H1 (cell line): ENCODE data around the gene NOTUM. TPM values are rescaled to one million over a fixed set of nuclear protein-coding genes. Genes with fewer than 3 reads are reported as not detected.

Source experiments
- CTCF ChIA-PET: fragments of 300-600 bp; sonication (Branson Sonifier 250); formaldehyde crosslinking; loops from one replicate; lab custom pipeline; 2021; ENCODE audit not compliant: partially characterized antibody; lab: Charles Lee
- POLR2A ChIA-PET: fragments of 300-600 bp; sonication (Branson Sonifier 250); formaldehyde crosslinking; loops from one replicate; lab custom pipeline; 2021; ENCODE audit warnings: inconsistent platforms; ENCODE audit not compliant: partially characterized antibody; lab: Charles Lee
- DNase-seq, 2 experiments: peaks; one replicate each; pipeline versions ENCODE4 v3.0.0 to v3.0.0-alpha.2; 2010 to 2022; ENCODE audit warnings: low spot score in 2 of 2, low read depth in 1 of 2, mixed read lengths in 1 of 2
- FAIRE-seq: peaks from 2 replicates; lab custom pipeline; 2011; peaks lifted over from hg19 to GRCh38; lab: Jason Lieb, UNC
- H2AFZ ChIP-seq: 2 replicates; pipeline ENCODE4 v1.8.1; 2012; ENCODE audit warnings: low read length, inconsistent platforms
- H2AK5ac ChIP-seq: 2 replicates; pipeline ENCODE4 v1.6.1; 2013; ENCODE audit warnings: low read depth, low read length
- H2BK120ac ChIP-seq: replicated peaks from 2 replicates; pipeline ENCODE3; 2013; ENCODE audit warnings: low read depth, low read length, inconsistent platforms
- H2BK12ac ChIP-seq: 2 replicates; pipeline ENCODE4 v1.6.1; 2013; ENCODE audit warnings: low read depth, low read length
- H2BK15ac ChIP-seq: 2 replicates; pipeline ENCODE4 v1.6.1; 2013; ENCODE audit warnings: low read length
- H2BK20ac ChIP-seq: 2 replicates; pipeline ENCODE4 v1.6.1; 2013; ENCODE audit warnings: low read length
- H2BK5ac ChIP-seq: 2 replicates; pipeline ENCODE4 v1.6.1; 2013; ENCODE audit warnings: low read depth, low read length
- H3K14ac ChIP-seq: 2 replicates; pipeline ENCODE4 v1.6.1; 2013; ENCODE audit warnings: inconsistent platforms; ENCODE audit not compliant: insufficient read length
- H3K18ac ChIP-seq: 2 replicates; pipeline ENCODE4 v1.6.1; 2013; ENCODE audit warnings: low read length; ENCODE audit errors: extremely low read depth
- H3K23ac ChIP-seq: 2 replicates; pipeline ENCODE4 v1.6.1; 2013; ENCODE audit warnings: inconsistent platforms; ENCODE audit not compliant: insufficient read length
- H3K23me2 ChIP-seq: 2 replicates; pipeline ENCODE4 v1.6.1; 2013; ENCODE audit warnings: low read depth, low read length
- H3K27ac ChIP-seq: 2 replicates; pipeline ENCODE4 v1.6.1; 2011; ENCODE audit warnings: low read depth, low read length, inconsistent platforms
- H3K27me3 ChIP-seq, 4 experiments: replicated peaks in 1 of 4; 1 replicate in 1 of 4; 2 replicates in 3 of 4; pipeline versions ENCODE4 v1.6.1 to v1.8.1; 2011 to 2013; ENCODE audit warnings: low read length in 3 of 4, mild to moderate bottlenecking in 3 of 4, inconsistent platforms in 2 of 4, mixed read lengths in 2 of 4, moderate library complexity in 1 of 4; ENCODE audit not compliant: control insufficient read depth in 3 of 4, insufficient read depth in 3 of 4; ENCODE audit errors: extremely low read depth in 1 of 4
- H3K36me3 ChIP-seq, 4 experiments: 2 replicates each; pipeline versions ENCODE4 v1.6.1 to v1.8.1; 2011 to 2013; ENCODE audit warnings: mild to moderate bottlenecking in 4 of 4, low read length in 3 of 4, moderate library complexity in 2 of 4, control low read depth in 1 of 4, inconsistent platforms in 1 of 4; ENCODE audit not compliant: insufficient read depth in 4 of 4, control insufficient read depth in 2 of 4
- H3K4ac ChIP-seq: replicated peaks from 2 replicates; pipeline ENCODE3; 2013; ENCODE audit warnings: low read length, low read depth, mixed read lengths, inconsistent platforms; ENCODE audit not compliant: insufficient read length
- H3K4me1 ChIP-seq, 4 experiments: replicated peaks in 1 of 4; 1 replicate in 1 of 4; 2 replicates in 3 of 4; pipeline versions ENCODE4 v1.6.1 to v1.8.1; 2011 to 2013; ENCODE audit warnings: low read length in 3 of 4, inconsistent platforms in 2 of 4, mixed read lengths in 1 of 4; ENCODE audit not compliant: insufficient read depth in 4 of 4, control insufficient read depth in 3 of 4
- H3K4me2 ChIP-seq, 2 experiments: 2 replicates each; pipeline versions ENCODE4 v1.6.1 to v1.8.1; 2011 to 2013; ENCODE audit warnings: low read depth in 2 of 2, low read length in 2 of 2, control low read depth in 1 of 2, inconsistent platforms in 1 of 2, mild to moderate bottlenecking in 1 of 2; ENCODE audit not compliant: insufficient read depth in 1 of 2
- H3K4me3 ChIP-seq, 4 experiments: fragments of 200-600, 300-600 bp in 1 of 4; sonication (generic), shearing (Covaris generic), sonication (Bioruptor Twin) in 1 of 4; 2 replicates each; pipeline versions ENCODE4 v1.5.1 to v1.8.1; 2011 to 2016; ENCODE audit warnings: low read length in 4 of 4, low read depth in 3 of 4, control low read depth in 2 of 4, inconsistent platforms in 2 of 4, mild to moderate bottlenecking in 2 of 4, mixed read lengths in 1 of 4, moderate library complexity in 1 of 4; ENCODE audit not compliant: insufficient read depth in 2 of 4; ENCODE audit errors: extremely low read depth in 1 of 4
- H3K56ac ChIP-seq: replicated peaks from 2 replicates; pipeline ENCODE3; 2013; ENCODE audit warnings: low read depth, mild to moderate bottlenecking, mixed read lengths, low read length, inconsistent platforms; ENCODE audit not compliant: insufficient read length
- H3K79me1 ChIP-seq: 2 replicates; pipeline ENCODE4 v1.6.1; 2013; ENCODE audit warnings: low read depth, low read length, control low read depth
- H3K79me2 ChIP-seq, 2 experiments: 2 replicates each; pipeline versions ENCODE4 v1.6.1 to v1.8.1; 2012 to 2013; ENCODE audit warnings: low read length in 2 of 2, mild to moderate bottlenecking in 2 of 2, inconsistent platforms in 1 of 2; ENCODE audit not compliant: insufficient read depth in 2 of 2, control insufficient read depth in 1 of 2
- H3K9ac ChIP-seq, 4 experiments: replicated peaks in 1 of 4; 1 replicate in 1 of 4; 2 replicates in 3 of 4; pipeline versions ENCODE4 v1.6.1 to v1.8.1; 2011 to 2013; ENCODE audit warnings: low read depth in 3 of 4, low read length in 3 of 4, control low read depth in 2 of 4, mild to moderate bottlenecking in 2 of 4, moderate library complexity in 2 of 4, inconsistent platforms in 1 of 4; ENCODE audit errors: extremely low read depth in 1 of 4
- H3K9me3 ChIP-seq, 2 experiments: 2 replicates each; pipeline versions ENCODE4 v1.6.1 to v1.8.1; 2012 to 2013; ENCODE audit warnings: mild to moderate bottlenecking in 2 of 2, moderate library complexity in 2 of 2, control low read depth in 1 of 2, inconsistent platforms in 1 of 2, low read depth in 1 of 2, low read length in 1 of 2, mixed read lengths in 1 of 2; ENCODE audit not compliant: insufficient read depth in 2 of 2
- H4K20me1 ChIP-seq, 2 experiments: replicated peaks in 1 of 2; 2 replicates each; pipeline versions ENCODE3 to v1.8.1; 2011 to 2013; ENCODE audit warnings: inconsistent platforms in 2 of 2, low read length in 2 of 2, mild to moderate bottlenecking in 1 of 2; ENCODE audit not compliant: insufficient read depth in 2 of 2, control insufficient read depth in 1 of 2
- H4K5ac ChIP-seq: 2 replicates; pipeline ENCODE4 v1.6.1; 2013; ENCODE audit warnings: low read length, low read depth, mixed read lengths, inconsistent platforms; ENCODE audit not compliant: insufficient read length
- H4K8ac ChIP-seq: 2 replicates; pipeline ENCODE4 v1.8.0; 2013; ENCODE audit warnings: mild to moderate bottlenecking, moderate library complexity, low read length, inconsistent platforms; ENCODE audit not compliant: insufficient read depth; ENCODE audit errors: extremely low read depth
- H4K91ac ChIP-seq: replicated peaks from 2 replicates; pipeline ENCODE3; 2013; ENCODE audit warnings: low read length, mixed read lengths, inconsistent platforms; ENCODE audit not compliant: insufficient read length
- BRCA1 ChIP-seq: IDR thresholded peaks from 2 replicates; pipeline ENCODE4 v1.6.1; 2012; ENCODE audit warnings: low read depth, low read length, improper control_type of control experiment
- CBX8 ChIP-seq: fragments of 300-800, 300-1000 bp; sonication (generic); IDR thresholded peaks from 2 replicates; pipeline ENCODE4 v1.7.1; 2016; ENCODE audit warnings: low read depth, low read length, borderline replicate concordance
- CEBPB ChIP-seq: IDR thresholded peaks from 2 replicates; pipeline ENCODE4 v1.6.1; 2012; ENCODE audit warnings: low read depth, low read length
- CREB1 ChIP-seq: IDR thresholded peaks from 2 replicates; pipeline ENCODE4 v1.6.1; 2012; ENCODE audit warnings: inconsistent platforms
- CTBP2 ChIP-seq: IDR thresholded peaks from 2 replicates; pipeline ENCODE4 v1.7.0; 2011; ENCODE audit warnings: borderline replicate concordance, mild to moderate bottlenecking, moderate library complexity, mixed read lengths, low read length; ENCODE audit not compliant: insufficient read depth, insufficient read length
- EGR1 ChIP-seq: IDR thresholded peaks from 2 replicates; pipeline ENCODE4 v1.6.1; 2011; ENCODE audit warnings: low read depth, low read length, borderline replicate concordance
- EP300 ChIP-seq, 2 experiments: IDR thresholded peaks; 1 replicate in 1 of 2; 2 replicates in 1 of 2; pipeline ENCODE4 v1.6.1; 2011 to 2012; ENCODE audit warnings: low read depth in 2 of 2, low read length in 2 of 2, mild to moderate bottlenecking in 2 of 2, borderline replicate concordance in 1 of 2, inconsistent platforms in 1 of 2, moderate library complexity in 1 of 2
- HDAC6 ChIP-seq: IDR thresholded peaks from one replicate; pipeline ENCODE4 v1.7.1; 2012; ENCODE audit warnings: low read depth, mild to moderate bottlenecking, inconsistent platforms, low read length, moderate library complexity
- KDM5A ChIP-seq: fragments of 200-600 bp; IDR thresholded peaks from 2 replicates; pipeline ENCODE4 v1.7.1; 2012; ENCODE audit warnings: mild to moderate bottlenecking, low read length, inconsistent platforms, mixed read lengths
- NANOG ChIP-seq: IDR thresholded peaks from 2 replicates; pipeline ENCODE4 v1.6.1; 2011; ENCODE audit warnings: low read length, low read depth, mild to moderate bottlenecking, inconsistent platforms; ENCODE audit not compliant: insufficient read depth, poor library complexity, severe bottlenecking
- RFX5 ChIP-seq: IDR thresholded peaks from 2 replicates; pipeline ENCODE4 v1.6.1; 2011; ENCODE audit warnings: low read depth, low read length, improper control_type of control experiment, borderline replicate concordance
- TBP ChIP-seq: IDR thresholded peaks from 2 replicates; pipeline ENCODE4 v1.6.1; 2011; ENCODE audit warnings: low read depth, low read length, improper control_type of control experiment
- WGBS, 2 experiments: shearing (Covaris generic) in 1 of 2; methylation state at CpG; one replicate each; pipeline versions ENCODE4 v1.1.6 to v1.1.7; 2013 to 2015; ENCODE audit warnings: low lambda C conversion rate in 2 of 2, mixed read lengths in 2 of 2, inconsistent platforms in 1 of 2, low coverage in 1 of 2, missing lambda C conversion rate in 1 of 2; ENCODE audit not compliant: insufficient replicate concordance in 2 of 2, insufficient coverage in 1 of 2, insufficient read length in 1 of 2; ENCODE audit errors: extremely low coverage in 1 of 2, missing lambda C conversion rate in 1 of 2; 5-methylcytosine and 5-hydroxymethylcytosine counted together
- polyA plus RNA-seq, 7 experiments: library from polyadenylated mRNA; depleted of rRNA in 3 of 7; stranded (reverse) in 5 of 7; unstranded in 2 of 7; fragments of >200 nt in 5 of 7; fragments of 200-250 nt in 2 of 7; gene quantifications; 1 replicate in 5 of 7; 2 replicates in 1 of 7; 4 replicates in 1 of 7; pipeline versions ENCODE4 v1.2.1 to v1.2.3, GENCODE V29; 2011 to 2013; ENCODE audit warnings: missing spikeins in 2 of 7, mixed read lengths in 2 of 7
- total RNA-seq: library from RNA; stranded (reverse); fragmentation: NEBNext Ultra II Directional; extraction: Animal tissue kit (Norgen Biotek cat#: 25700); gene quantifications from 2 replicates; pipeline ENCODE4 v1.2.1, GENCODE V29; 2021

The NOTUM gene
- total and polyA plus RNA-seq, 2 of the 8 experiments (the other 6 are each of a cell fraction or from before 2014, with no cell fraction given), result 0.45 to 0.76 TPM

DNA sequence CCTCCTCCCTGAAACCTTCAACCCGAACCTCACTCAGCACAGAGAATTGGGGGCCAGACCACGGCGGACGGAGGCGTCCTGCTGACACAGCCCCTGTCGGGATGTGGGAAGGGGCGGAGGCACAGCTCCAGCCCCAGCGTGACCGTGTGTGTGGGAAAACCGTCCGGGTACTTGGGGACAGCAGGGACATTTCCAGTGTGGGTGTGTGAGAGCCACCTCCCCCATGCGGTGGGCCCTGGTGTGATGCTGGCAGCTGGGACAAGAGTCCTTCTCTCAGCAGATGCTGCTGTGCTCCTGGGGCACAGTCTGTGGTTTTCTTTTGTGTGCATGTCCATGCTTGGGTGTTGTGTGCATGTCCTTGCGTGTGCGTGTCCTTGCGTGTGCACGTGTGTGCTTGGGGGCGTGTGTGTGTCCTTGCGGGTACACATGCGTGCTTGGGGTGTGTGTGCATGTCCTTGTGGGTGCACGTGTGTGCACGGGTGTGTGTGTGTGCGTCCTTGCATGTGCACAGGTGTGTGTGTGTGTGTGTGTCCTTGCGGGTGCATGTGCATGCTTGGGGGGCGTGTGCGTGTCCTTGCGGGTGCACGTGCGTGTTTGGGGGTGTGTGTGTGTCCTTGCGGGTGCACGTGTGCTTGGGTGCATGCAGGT is 44.8 kb upstream of the NOTUM start:
- FAIRE-seq, result no peak
- 94% methylated on average over 22 of the region's 30 CpGs; no CpG with 5 or more reads in 1 of the 2 experiments for WGBS, 2 experiments
- H2AK5ac ChIP-seq, result peak overlapping the region; percentile 82; the same call in 1 of the 2 replicates
- no peaks in the 10 kb centered on the region for H3K9me3 ChIP-seq
- no peak overlapping the region for H4K5ac ChIP-seq
- peak overlapping the region in 1 of 4 experiments; percentile 29; a peak in 1 of 7 replicates for H3K9ac ChIP-seq
- H3K36me3 ChIP-seq, result no peaks in the 10 kb centered on the region
- 0 out of 2 replicates have a peak, but pooled peaks cover 1% of the 10 kb centered on the region for H3K23me2 ChIP-seq
- peak overlapping the region; percentile 50; the same call in 1 of the 2 replicates for H2BK12ac ChIP-seq
- ChIA-PET POLR2A (interaction anchor here (1.8 kb wide), 1 partner anchor 11 kb away, joined by 9 read pairs; no protein-coding TSS in a partner anchor), CTCF (interaction anchor here (0.8 to 4.0 kb wide), 3 partner anchors 10 to 14 kb away, joined by 4 to 29 read pairs (median 7); no protein-coding TSS in a partner anchor)
- no peak overlapping the region; the same call in 1 of the 2 replicates for H4K8ac ChIP-seq
- H3K27ac ChIP-seq, result no peak overlapping the region
- no peak overlapping the region; the same call in 1 of the 2 replicates for H3K18ac ChIP-seq
- no peak overlapping the region for H3K56ac ChIP-seq
- TF ChIP-seq KDM5A (no peak), HDAC6 (no peak), NANOG (no peak), RFX5 (no peak), CEBPB (no peak), EP300 (IDR thresholded peaks at IDR 0.05; ENCODE audit: borderline replicate concordance in 1 of 2, low read depth in 2 of 2, low read length in 2 of 2) (no peak), TBP (no peak), EGR1 (no peak), CTBP2 (no peak), CREB1 (no peak), BRCA1 (no peak), CBX8 (no peak)
- peaks cover 3 to 4% of the 10 kb centered on the region in 2 experiments for H4K20me1 ChIP-seq
- H3K79me1 ChIP-seq, result peaks cover 3% of the 10 kb centered on the region
- 0 out of 2 replicates have a peak overlapping the region, but pooled peaks have one; percentile 5 for H2BK15ac ChIP-seq
- H3K4me1 ChIP-seq, result peaks cover 0 to 1% (median 0%) of the 10 kb centered on the region in 4 experiments; a peak in 1 of 7 replicates
- no peak overlapping the region for H4K91ac ChIP-seq
- H3K4me2 ChIP-seq, result no peak overlapping the region
- DNase-seq, result no peak
- no peak overlapping the region for H2AFZ ChIP-seq
- H3K79me2 ChIP-seq, result no peaks in the 10 kb centered on the region
- no peak overlapping the region for H3K4me3 ChIP-seq
- no peak overlapping the region for H2BK20ac ChIP-seq
- peak overlapping the region; percentile 89 for H3K23ac ChIP-seq
- H3K14ac ChIP-seq, result no peak overlapping the region
- H3K4ac ChIP-seq, result no peak overlapping the region
- peak overlapping the region; percentile 60; the same call in 1 of the 2 replicates for H2BK5ac ChIP-seq
- no peak overlapping the region for H2BK120ac ChIP-seq
- no peaks in the 10 kb centered on the region for H3K27me3 ChIP-seq
